Astrocyte of the cerebellum (primary cell): Measurements from ENCODE around the gene GARIN5B.
"Not testable (repeated sequence)": the region's sequence is repeated elsewhere in the genome, so short reads cannot be mapped to it uniquely, and the experiment has no call there.

Experiments
- DNase-seq: peaks from one replicate; pipeline ENCODE4 v3.0.0-alpha.2; 2011; ENCODE audit warnings: low read depth
- H3K4me3 ChIP-seq: 2 replicates; pipeline ENCODE4 v1.5.1; 2011; ENCODE audit warnings: mild to moderate bottlenecking, low read depth, low read length, moderate library complexity
- CTCF ChIP-seq: IDR thresholded peaks from 2 replicates; pipeline ENCODE4 v1.5.1; 2012; ENCODE audit warnings: low read length, low read depth, moderate library complexity, mild to moderate bottlenecking; ENCODE audit errors: missing control alignments
- in situ Hi-C: cut with HindIII; loops from 2 replicates; pipeline ENCODE4 v1.10.0; 2017; ENCODE audit warnings: low sequenced_read_pairs

The GARIN5B gene

GRCh38 chr19:55362990-55363716 is at the start of gene GARIN5B:
Gene GARIN5B (minus strand): TSS chr19:55363260. CDS start chr19:55363066, 194 bp downstream.
- H3K4me3 ChIP-seq, result no peak within 1 kb of the TSS
- in situ Hi-C loops, result no loop called here

GRCh38 chr19:55410168-55410567 is 47.1 kb upstream of the GARIN5B start:
- no peak for TF ChIP-seq CTCF
- in situ Hi-C loops, result loop anchor here (10.0 kb wide), 1 partner anchor 235 kb away; no protein-coding TSS in a partner anchor
- H3K4me3 ChIP-seq, result no peak overlapping the region
- no peak for DNase-seq

More at GRCh38 chr19:55362990-55363716, at the start of gene GARIN5B:
- no peak for TF ChIP-seq CTCF
- DNase-seq, result no peak

GRCh38 chr19:55409179-55409578 is 46.1 kb upstream of the GARIN5B start:
- in situ Hi-C loops, DNase-seq, H3K4me3 ChIP-seq: not testable (repeated sequence)

- H3K4me3 ChIP-seq, result peak overlapping the region; percentile 81
- no peak for TF ChIP-seq CTCF
- in situ Hi-C loops, result no loop called here
- no peak for DNase-seq
These were observed 45.4 kb upstream of the GARIN5B start for GRCh38 chr19:55408533-55408872.

GRCh38 chr19:55407800-55408532 is 44.9 kb upstream of the GARIN5B start:
- TF ChIP-seq CTCF, result no peak
- H3K4me3 ChIP-seq, result peak overlapping the region; percentile 81
- DNase-seq, result peak; percentile 99
- in situ Hi-C loops, result no loop called here

- H3K4me3 ChIP-seq, result peak within 1 kb of the TSS; percentile 81
- in situ Hi-C loops, DNase-seq: not testable (repeated sequence)
These were observed 44.4 kb upstream of the GARIN5B start, which contains the start of gene UBE2S for GRCh38 chr19:55407550-55407799. Gene UBE2S (minus strand): TSS chr19:55407788. CDS start chr19:55407589, 199 bp downstream.

GRCh38 chr19:55406826-55407549 is 43.9 kb upstream of the GARIN5B start:
- DNase-seq, result no peak
- in situ Hi-C loops, result no loop called here

More at GRCh38 chr19:55406826-55407549, 43.9 kb upstream of the GARIN5B start:
- no peak for TF ChIP-seq CTCF
- peak overlapping the region; percentile 81 for H3K4me3 ChIP-seq
